UCSD-AML1 (cell line): ENCODE data around the gene NLN.
"Not testable (repeated sequence)": the region's sequence is repeated elsewhere in the genome, so short reads cannot be mapped to it uniquely, and the experiment has no call there.

Source experiments
- DNase-seq: peaks from one replicate; lab custom pipeline; 2025; ENCODE audit not compliant: unreplicated experiment; lab: John Stamatoyannopoulos, UW

Gene NLN

GRCh38 chr5:65828022-65828896 is 106.3 kb downstream of the NLN start:
- no peak for DNase-seq

GRCh38 chr5:65830856-65831255 is 108.9 kb downstream of the NLN start:
- no peak for DNase-seq

- DNase-seq = no peak
Measured at GRCh38 chr5:65831276-65831675, 109.3 kb downstream of the NLN start.

- no peak for DNase-seq
Measured at GRCh38 chr5:65832152-65832551, 110.1 kb downstream of the NLN start.

- no peak for DNase-seq
Measured at GRCh38 chr5:65832603-65833228, 110.7 kb downstream of the NLN start.

- DNase-seq = no peak
Measured at GRCh38 chr5:65833780-65834179, 111.8 kb downstream of the NLN start.

- DNase-seq = no peak
Measured at GRCh38 chr5:65834306-65834705, 112.3 kb downstream of the NLN start.

- no peak for DNase-seq
Measured at GRCh38 chr5:65835191-65835590, 113.2 kb downstream of the NLN start.

GRCh38 chr5:65837139-65837538 is 115.1 kb downstream of the NLN start:
- DNase-seq = no peak

- not testable (repeated sequence) for DNase-seq
Measured at GRCh38 chr5:65839170-65839569, 117.2 kb downstream of the NLN start.

GRCh38 chr5:65840071-65840470 is 118.1 kb downstream of the NLN start:
- DNase-seq = no peak

GRCh38 chr5:65844763-65845162 is 122.8 kb downstream of the NLN start:
- not testable (repeated sequence) for DNase-seq

GRCh38 chr5:65846101-65846500 is 124.1 kb downstream of the NLN start:
- DNase-seq = no peak

- not testable (repeated sequence) for DNase-seq
Measured at GRCh38 chr5:65847019-65847418, 125.0 kb downstream of the NLN start.

GRCh38 chr5:65849918-65850317 is 127.9 kb downstream of the NLN start:
- not testable (repeated sequence) for DNase-seq

- no peak for DNase-seq
Measured at GRCh38 chr5:65854925-65855324, 132.9 kb downstream of the NLN start.

- no peak for DNase-seq
Measured at GRCh38 chr5:65855766-65856315, 133.8 kb downstream of the NLN start.

GRCh38 chr5:65856520-65856919 is 134.5 kb downstream of the NLN start:
- no peak for DNase-seq

- DNase-seq = no peak
Measured at GRCh38 chr5:65858316-65858715, 136.3 kb downstream of the NLN start.

- no peak for DNase-seq
Measured at GRCh38 chr5:65861830-65862241, 139.8 kb downstream of the NLN start.

- no peak for DNase-seq
Measured at GRCh38 chr5:65862384-65862783, 140.4 kb downstream of the NLN start.

- DNase-seq = no peak
Measured at GRCh38 chr5:65863747-65864146, 141.7 kb downstream of the NLN start.
